ENCODE measurements around the gene IRF1.

IRF1 gene

GRCh38 chr5:132503244-132503643, 12.7 kb upstream of the IRF1 start:
- TF ChIP-seq REST (IDR thresholded peaks at IDR 0.05; ENCODE audit: low read depth) (no peak), YY1 (IDR thresholded peaks at IDR 0.05; ENCODE audit: low read depth) (no peak), TAF1 (IDR thresholded peaks at IDR 0.05; ENCODE audit: low read depth) (no peak), FOXM1 (IDR thresholded peaks at IDR 0.05; ENCODE audit: borderline replicate concordance, low read depth) (no peak), CREB1 (IDR thresholded peaks at IDR 0.05; ENCODE audit: low read depth) (no peak), USF1 (IDR thresholded peaks at IDR 0.05) (no peak), TEAD4 (IDR thresholded peaks at IDR 0.05) (no peak), ZBTB7A (IDR thresholded peaks at IDR 0.05; ENCODE audit: low read depth) (no peak), RAD21 (IDR thresholded peaks at IDR 0.05; ENCODE audit: low read depth) (no peak), CEBPB (IDR thresholded peaks at IDR 0.05) (no peak), NFIC (IDR thresholded peaks at IDR 0.05) (no peak), EGR1 (IDR thresholded peaks at IDR 0.05) (no peak), TCF12 (IDR thresholded peaks at IDR 0.05; ENCODE audit: low read depth) (no peak), EP300 (IDR thresholded peaks at IDR 0.05; ENCODE audit: borderline replicate concordance) (no peak), MAX (IDR thresholded peaks at IDR 0.05) (no peak)

- TF ChIP-seq RAD21 (IDR thresholded peaks at IDR 0.05; ENCODE audit: low read depth) (no peak), MAX (IDR thresholded peaks at IDR 0.05) (no peak), ZBTB7A (IDR thresholded peaks at IDR 0.05; ENCODE audit: low read depth) (no peak), TAF1 (IDR thresholded peaks at IDR 0.05; ENCODE audit: low read depth) (no peak), TEAD4 (IDR thresholded peaks at IDR 0.05) (no peak), NFIC (IDR thresholded peaks at IDR 0.05) (no peak), EP300 (IDR thresholded peaks at IDR 0.05; ENCODE audit: borderline replicate concordance) (no peak), YY1 (IDR thresholded peaks at IDR 0.05; ENCODE audit: low read depth) (no peak), FOXM1 (IDR thresholded peaks at IDR 0.05; ENCODE audit: borderline replicate concordance, low read depth) (no peak), TCF12 (IDR thresholded peaks at IDR 0.05; ENCODE audit: low read depth) (no peak), REST (IDR thresholded peaks at IDR 0.05; ENCODE audit: low read depth) (no peak), USF1 (IDR thresholded peaks at IDR 0.05) (no peak), EGR1 (IDR thresholded peaks at IDR 0.05) (no peak), CEBPB (IDR thresholded peaks at IDR 0.05) (no peak), CREB1 (IDR thresholded peaks at IDR 0.05; ENCODE audit: low read depth) (no peak)
Measured at GRCh38 chr5:132501961-132502931, 11.7 kb upstream of the IRF1 start.

- TF ChIP-seq YY1 (IDR thresholded peaks at IDR 0.05; ENCODE audit: low read depth) (no peak), REST (IDR thresholded peaks at IDR 0.05; ENCODE audit: low read depth) (no peak), EP300 (IDR thresholded peaks at IDR 0.05; ENCODE audit: borderline replicate concordance) (no peak), CEBPB (IDR thresholded peaks at IDR 0.05) (no peak), RAD21 (IDR thresholded peaks at IDR 0.05; ENCODE audit: low read depth) (no peak), TAF1 (IDR thresholded peaks at IDR 0.05; ENCODE audit: low read depth) (no peak), EGR1 (IDR thresholded peaks at IDR 0.05) (no peak), FOXM1 (IDR thresholded peaks at IDR 0.05; ENCODE audit: borderline replicate concordance, low read depth) (no peak), TCF12 (IDR thresholded peaks at IDR 0.05; ENCODE audit: low read depth) (no peak), CREB1 (IDR thresholded peaks at IDR 0.05; ENCODE audit: low read depth) (no peak), ZBTB7A (IDR thresholded peaks at IDR 0.05; ENCODE audit: low read depth) (no peak), MAX (IDR thresholded peaks at IDR 0.05) (no peak), TEAD4 (IDR thresholded peaks at IDR 0.05) (no peak), USF1 (IDR thresholded peaks at IDR 0.05) (no peak), NFIC (IDR thresholded peaks at IDR 0.05) (no peak)
Measured at GRCh38 chr5:132501629-132501956, 11.0 kb upstream of the IRF1 start.
